ENCODE measurements around the gene ZFP69B.
A peak's percentile ranks its signal among the peaks of the same experiment; 100 is the strongest.

Gene ZFP69B

DNA sequence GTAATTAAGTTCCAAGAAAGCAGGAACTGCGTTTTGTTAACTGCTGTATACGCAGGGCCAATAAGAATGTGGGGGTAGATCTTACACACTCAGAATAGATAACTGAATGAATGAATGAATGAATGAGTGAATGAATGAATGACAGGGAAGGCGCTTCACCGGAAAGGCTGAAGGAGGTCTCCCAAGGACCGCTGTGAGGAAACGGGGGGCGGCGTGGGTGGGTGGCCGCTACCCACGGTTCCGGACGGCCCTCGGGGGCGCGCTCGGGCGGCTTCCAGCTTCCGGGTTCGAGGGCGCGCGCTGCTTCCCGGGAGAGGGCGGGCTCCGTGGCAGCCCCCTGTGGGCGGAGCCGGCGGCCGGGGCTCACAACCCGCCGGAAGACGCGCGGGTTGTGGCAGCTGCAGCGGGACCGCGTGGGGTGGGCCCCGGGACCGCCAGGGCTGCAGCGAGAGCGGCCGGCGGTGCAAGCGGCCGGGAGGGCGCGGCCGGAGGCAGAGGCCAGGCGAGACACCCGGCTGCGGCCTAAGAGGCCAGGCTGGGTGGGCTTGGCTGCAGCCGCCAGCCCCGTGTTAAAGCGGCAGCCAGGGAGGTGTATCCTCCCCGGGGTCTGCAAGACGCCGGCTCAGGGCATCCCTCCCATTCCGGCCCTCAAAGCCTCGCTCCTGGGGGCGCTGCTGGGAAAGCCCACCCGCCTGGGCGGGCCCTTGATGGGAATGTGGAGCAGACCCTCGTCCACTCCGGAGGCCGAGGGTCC, 26.8 kb downstream of the ZFP69B start, which contains the start of gene ZFP69 (continued):
- no peak for TF ChIP-seq HOXD13 (CRISPR knock-in tag; IDR thresholded peaks at IDR 0.05; ENCODE audit: borderline replicate concordance)
- TF ChIP-seq ZNF792 (tag by site-specific recombination; IDR thresholded peaks at IDR 0.05): no peak
- 0 out of 2 replicates have a peak, but pooled peaks have one; percentile 14 for TF ChIP-seq OSR2 (tag by site-specific recombination; IDR thresholded peaks at IDR 0.05)
- peak; percentile 88 for TF ChIP-seq ZNF561 (tag by site-specific recombination; IDR thresholded peaks at IDR 0.05; ENCODE audit: borderline replicate concordance)
- TF ChIP-seq, protein P1, sequence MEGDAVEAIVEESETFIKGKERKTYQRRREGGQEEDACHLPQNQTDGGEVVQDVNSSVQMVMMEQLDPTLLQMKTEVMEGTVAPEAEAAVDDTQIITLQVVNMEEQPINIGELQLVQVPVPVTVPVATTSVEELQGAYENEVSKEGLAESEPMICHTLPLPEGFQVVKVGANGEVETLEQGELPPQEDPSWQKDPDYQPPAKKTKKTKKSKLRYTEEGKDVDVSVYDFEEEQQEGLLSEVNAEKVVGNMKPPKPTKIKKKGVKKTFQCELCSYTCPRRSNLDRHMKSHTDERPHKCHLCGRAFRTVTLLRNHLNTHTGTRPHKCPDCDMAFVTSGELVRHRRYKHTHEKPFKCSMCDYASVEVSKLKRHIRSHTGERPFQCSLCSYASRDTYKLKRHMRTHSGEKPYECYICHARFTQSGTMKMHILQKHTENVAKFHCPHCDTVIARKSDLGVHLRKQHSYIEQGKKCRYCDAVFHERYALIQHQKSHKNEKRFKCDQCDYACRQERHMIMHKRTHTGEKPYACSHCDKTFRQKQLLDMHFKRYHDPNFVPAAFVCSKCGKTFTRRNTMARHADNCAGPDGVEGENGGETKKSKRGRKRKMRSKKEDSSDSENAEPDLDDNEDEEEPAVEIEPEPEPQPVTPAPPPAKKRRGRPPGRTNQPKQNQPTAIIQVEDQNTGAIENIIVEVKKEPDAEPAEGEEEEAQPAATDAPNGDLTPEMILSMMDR (tag by site-specific recombination; IDR thresholded peaks at IDR 0.05): peak; percentile 12; the same call in 1 of the 2 replicates
- peak; percentile 68 for TF ChIP-seq SP3 (tag by site-specific recombination; IDR thresholded peaks at IDR 0.05)
- peak; percentile 15; the same call in 1 of the 2 replicates for TF ChIP-seq ZNF596 (tag by site-specific recombination; IDR thresholded peaks at IDR 0.05)
- TF ChIP-seq ZNF24 (tag by site-specific recombination; IDR thresholded peaks at IDR 0.05): peak; percentile 100
- TF ChIP-seq ZNF26 (tag by site-specific recombination; IDR thresholded peaks at IDR 0.05): peak; percentile 54; the same call in 1 of the 2 replicates
- no peak for TF ChIP-seq YY2 (tag by site-specific recombination; IDR thresholded peaks at IDR 0.05)
- TF ChIP-seq ZNF341 (tag by site-specific recombination; IDR thresholded peaks at IDR 0.05; ENCODE audit: low read depth): peak; percentile 64
- TF ChIP-seq ZBTB26 (tag by site-specific recombination; optimal IDR thresholded peaks at IDR 0.05): peak; percentile 87
- TF ChIP-seq ZNF423 (tag by site-specific recombination; IDR thresholded peaks at IDR 0.05): no peak
- peak; percentile 80 for TF ChIP-seq ZBTB8A (tag by site-specific recombination; IDR thresholded peaks at IDR 0.05)
- TF ChIP-seq GLI2 (tag by site-specific recombination; IDR thresholded peaks at IDR 0.05; ENCODE audit: borderline replicate concordance, low read depth): no peak
- TF ChIP-seq, protein P2, sequence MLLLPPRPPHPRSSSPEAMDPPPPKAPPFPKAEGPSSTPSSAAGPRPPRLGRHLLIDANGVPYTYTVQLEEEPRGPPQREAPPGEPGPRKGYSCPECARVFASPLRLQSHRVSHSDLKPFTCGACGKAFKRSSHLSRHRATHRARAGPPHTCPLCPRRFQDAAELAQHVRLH (tag by site-specific recombination; IDR thresholded peaks at IDR 0.05): peak; percentile 81
- TF ChIP-seq REST (tag by site-specific recombination; IDR thresholded peaks at IDR 0.05): no peak
- peak; percentile 22 for TF ChIP-seq SETDB1 (IDR thresholded peaks at IDR 0.05; ENCODE audit: insufficient read length, low read length)
- peak; percentile 68 for TF ChIP-seq ZNF518A (tag by site-specific recombination; conservative IDR thresholded peaks at IDR 0.05; ENCODE audit: low read depth)
- TF ChIP-seq SALL2 (tag by site-specific recombination; IDR thresholded peaks at IDR 0.05; ENCODE audit: borderline replicate concordance): no peak
- TF ChIP-seq ZNF777 (tag by site-specific recombination; IDR thresholded peaks at IDR 0.05; ENCODE audit: borderline replicate concordance): 0 out of 2 replicates have a peak, but pooled peaks have one; percentile 14
- peak; percentile 88 for TF ChIP-seq EGR2 (tag by site-specific recombination; IDR thresholded peaks at IDR 0.05; ENCODE audit: low read depth)
- peak; percentile 64 for TF ChIP-seq SP7 (tag by site-specific recombination; IDR thresholded peaks at IDR 0.05)
- peak; percentile 75 for TF ChIP-seq IKZF3 (tag by site-specific recombination; IDR thresholded peaks at IDR 0.05)
- TF ChIP-seq ZNF324 (tag by site-specific recombination; IDR thresholded peaks at IDR 0.05): peak; percentile 22; the same call in 1 of the 2 replicates
